HCT116 (cell line): ENCODE results near the gene DNAJC16.

Experiments
- CEBPB ChIP-seq: IDR thresholded peaks from 2 replicates; pipeline ENCODE4 v1.6.1; 2012; ENCODE audit warnings: low read depth
- EGR1 ChIP-seq: IDR thresholded peaks from 2 replicates; pipeline ENCODE4 v1.6.1; 2012; ENCODE audit warnings: low read depth
- EZH2phosphoT487 ChIP-seq: fragments of 200-600 bp; IDR thresholded peaks from 2 replicates; pipeline ENCODE4 v1.6.1; 2018; ENCODE audit warnings: antibody characterized with exemption, borderline replicate concordance
- JUND ChIP-seq: IDR thresholded peaks from 2 replicates; pipeline ENCODE4 v1.6.1; 2012
- POLR2A ChIP-seq: IDR thresholded peaks from 2 replicates; pipeline ENCODE4 v1.7.0; 2011; ENCODE audit warnings: borderline replicate concordance; ENCODE audit not compliant: insufficient read depth, insufficient read length; ENCODE audit errors: extremely low read depth
- POLR2AphosphoS5 ChIP-seq: IDR thresholded peaks from 2 replicates; pipeline ENCODE4 v1.6.1; 2011; ENCODE audit warnings: mild to moderate bottlenecking, low read depth, low read length, moderate library complexity
- RAD21 ChIP-seq: IDR thresholded peaks from 2 replicates; pipeline ENCODE4 v1.6.1; 2012; ENCODE audit warnings: low read depth, mild to moderate bottlenecking
- SIN3A ChIP-seq: IDR thresholded peaks from 2 replicates; pipeline ENCODE4 v1.6.1; 2012; ENCODE audit warnings: low read depth
- SP1 ChIP-seq: IDR thresholded peaks from 2 replicates; pipeline ENCODE4 v1.6.1; 2012; ENCODE audit warnings: low read depth
- TCF7L2 ChIP-seq: IDR thresholded peaks from 2 replicates; pipeline ENCODE4 v1.7.0; 2011; ENCODE audit warnings: borderline replicate concordance, inconsistent platforms; ENCODE audit not compliant: insufficient read depth, insufficient read length; ENCODE audit errors: extremely low read depth
- ZFX ChIP-seq: fragments of 450-650 bp; IDR thresholded peaks from 2 replicates; pipeline ENCODE4 v1.6.1; 2017
- TF ChIP-seq, protein P1 (sequence below), 3 experiments: fragments of 200-600 bp in 1 of 3; sonication (generic) in 1 of 3; IDR thresholded peaks in 2 of 3; conservative IDR thresholded peaks in 1 of 3; 2 replicates each; pipeline ENCODE4 v1.5.1; 2012 to 2017; ENCODE audit warnings: low read depth in 2 of 3, low read length in 2 of 3, antibody characterized with exemption in 1 of 3, borderline replicate concordance in 1 of 3, control low read depth in 1 of 3, mild to moderate bottlenecking in 1 of 3, mixed read lengths in 1 of 3, mixed run types in 1 of 3, moderate library complexity in 1 of 3; ENCODE audit not compliant: insufficient read depth in 1 of 3

DNA sequence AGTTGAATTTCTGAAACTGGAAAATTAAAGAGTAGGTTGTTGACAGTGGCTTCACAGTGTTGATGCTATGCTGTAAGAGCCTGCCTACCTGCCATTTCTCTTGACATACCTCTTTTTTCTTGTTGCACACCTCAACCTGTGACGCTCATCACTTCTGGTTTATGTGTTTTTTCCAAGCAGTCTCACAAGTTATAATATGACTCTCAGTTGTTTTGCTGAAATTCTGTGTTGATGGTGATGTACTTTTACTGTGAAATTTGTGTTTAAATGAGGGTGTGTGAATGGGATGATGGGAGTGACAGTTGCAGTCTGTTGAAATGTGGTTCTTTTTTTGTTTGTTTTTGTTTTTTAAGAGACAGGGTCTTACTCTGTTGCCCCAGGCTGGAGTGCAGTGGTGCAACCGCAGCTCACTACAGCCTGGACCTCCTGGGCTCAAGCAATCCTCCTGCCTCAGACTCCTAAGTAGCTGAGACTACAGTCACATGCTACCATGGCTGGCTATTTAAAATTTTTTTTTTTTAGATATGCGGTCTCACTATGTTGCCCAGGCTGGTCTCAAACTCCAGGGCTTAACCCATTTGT is 97.6 kb downstream of the DNAJC16 start:
- TF ChIP-seq, protein P1, sequence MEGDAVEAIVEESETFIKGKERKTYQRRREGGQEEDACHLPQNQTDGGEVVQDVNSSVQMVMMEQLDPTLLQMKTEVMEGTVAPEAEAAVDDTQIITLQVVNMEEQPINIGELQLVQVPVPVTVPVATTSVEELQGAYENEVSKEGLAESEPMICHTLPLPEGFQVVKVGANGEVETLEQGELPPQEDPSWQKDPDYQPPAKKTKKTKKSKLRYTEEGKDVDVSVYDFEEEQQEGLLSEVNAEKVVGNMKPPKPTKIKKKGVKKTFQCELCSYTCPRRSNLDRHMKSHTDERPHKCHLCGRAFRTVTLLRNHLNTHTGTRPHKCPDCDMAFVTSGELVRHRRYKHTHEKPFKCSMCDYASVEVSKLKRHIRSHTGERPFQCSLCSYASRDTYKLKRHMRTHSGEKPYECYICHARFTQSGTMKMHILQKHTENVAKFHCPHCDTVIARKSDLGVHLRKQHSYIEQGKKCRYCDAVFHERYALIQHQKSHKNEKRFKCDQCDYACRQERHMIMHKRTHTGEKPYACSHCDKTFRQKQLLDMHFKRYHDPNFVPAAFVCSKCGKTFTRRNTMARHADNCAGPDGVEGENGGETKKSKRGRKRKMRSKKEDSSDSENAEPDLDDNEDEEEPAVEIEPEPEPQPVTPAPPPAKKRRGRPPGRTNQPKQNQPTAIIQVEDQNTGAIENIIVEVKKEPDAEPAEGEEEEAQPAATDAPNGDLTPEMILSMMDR (IDR thresholded peaks at IDR 0.05 in 2 of 3, conservative IDR thresholded peaks at IDR 0.05 in 1 of 3; ENCODE audit: borderline replicate concordance in 1 of 3, insufficient read depth in 1 of 3, low read depth in 2 of 3, low read length in 2 of 3): no peak
- TF ChIP-seq RAD21 (no peak), SP1 (no peak), SIN3A (no peak), TCF7L2 (no peak), JUND (no peak), EGR1 (no peak), POLR2A (no peak), POLR2AphosphoS5 (no peak), CEBPB (no peak), ZFX (no peak), EZH2phosphoT487 (no peak)
